Lower leg skin (tissue), 3 donors: ENCODE measurements around the gene NRSN1.

Source experiments
- CTCF ChIP-seq, 3 donors: fragments of 450-650 bp; IDR thresholded peaks; one replicate each; pipeline ENCODE4 v1.5.1; 2016; ENCODE audit warnings: antibody characterized with exemption in 3 of 3, mild to moderate bottlenecking in 3 of 3, moderate library complexity in 2 of 3
- POLR2A ChIP-seq, 2 donors: fragments of 450-650 bp; IDR thresholded peaks; one replicate each; pipeline ENCODE4 v1.6.1; 2016 to 2017; ENCODE audit warnings: antibody characterized with exemption in 2 of 2, mild to moderate bottlenecking in 1 of 2, moderate library complexity in 1 of 2

GRCh38 chr6:24100024-24100769, 25.8 kb upstream of the NRSN1 start:
- no peak for TF ChIP-seq CTCF (IDR thresholded peaks at IDR 0.05)
- no peak for TF ChIP-seq POLR2A (IDR thresholded peaks at IDR 0.05)
